Epithelial cell of proximal tubule (primary cell): ENCODE results near the gene MPI. TPM values are rescaled to one million over a fixed set of nuclear protein-coding genes. Genes with fewer than 3 reads are reported as not detected.
"Not testable (repeated sequence)": the region's sequence is repeated elsewhere in the genome, so short reads cannot be mapped to it uniquely, and the experiment has no call there.

Experiments
- DNase-seq: peaks from one replicate; pipeline ENCODE4 v3.0.0-alpha.2; 2011; ENCODE audit warnings: low read depth
- H3K4me3 ChIP-seq: 2 replicates; pipeline ENCODE4 v1.5.1; 2011; ENCODE audit warnings: low read depth, mild to moderate bottlenecking, low read length
- CTCF ChIP-seq: conservative IDR thresholded peaks from 2 replicates; pipeline ENCODE4 v1.5.1; 2012; ENCODE audit warnings: low read depth, mild to moderate bottlenecking, low read length
- total RNA-seq: library from RNA; depleted of rRNA; stranded (reverse); fragments of >200 nt; gene quantifications from 2 replicates; pipeline ENCODE4 v1.2.3, GENCODE V29; 2015

MPI gene
- total RNA-seq, 1 donor from 2014 or later: 64.2 TPM

GRCh38 chr15:74891469-74891868 lies 1.6 kb downstream of the MPI start:
- DNase-seq: no peak
- TF ChIP-seq CTCF: no peak
- no peak overlapping the region for H3K4me3 ChIP-seq

GRCh38 chr15:74892313-74892712 lies 2.5 kb downstream of the MPI start:
- DNase-seq: no peak
- H3K4me3 ChIP-seq: no peak overlapping the region
- peak; percentile 15 for TF ChIP-seq CTCF

GRCh38 chr15:74892931-74893330 lies 3.1 kb downstream of the MPI start:
- no peak overlapping the region for H3K4me3 ChIP-seq
- no peak for TF ChIP-seq CTCF
- no peak for DNase-seq

- no peak for DNase-seq
- H3K4me3 ChIP-seq: no peak overlapping the region
- TF ChIP-seq CTCF: no peak
These were observed 3.8 kb downstream of the MPI start for GRCh38 chr15:74893627-74894026.

GRCh38 chr15:74894383-74894782 lies 4.5 kb downstream of the MPI start:
- not testable (repeated sequence) for H3K4me3 ChIP-seq, DNase-seq

GRCh38 chr15:74895830-74896229 lies 6.0 kb downstream of the MPI start:
- TF ChIP-seq CTCF: no peak
- DNase-seq: no peak
- no peak overlapping the region for H3K4me3 ChIP-seq

GRCh38 chr15:74896316-74896715 lies 6.5 kb downstream of the MPI start:
- TF ChIP-seq CTCF: no peak
- DNase-seq: no peak
- H3K4me3 ChIP-seq: no peak overlapping the region

GRCh38 chr15:74897300-74897701 lies 7.5 kb downstream of the MPI start:
- TF ChIP-seq CTCF: no peak
- no peak overlapping the region for H3K4me3 ChIP-seq
- DNase-seq: no peak
